ENCODE measurements around the gene VEGFD. TPM values are rescaled to one million over a fixed set of nuclear protein-coding genes. Genes with fewer than 3 reads are reported as not detected.

VEGFD gene
- total RNA-seq, 6 donors from 2014 or later, result 5.3 to 42.3 (median 18.5) TPM

DNA sequence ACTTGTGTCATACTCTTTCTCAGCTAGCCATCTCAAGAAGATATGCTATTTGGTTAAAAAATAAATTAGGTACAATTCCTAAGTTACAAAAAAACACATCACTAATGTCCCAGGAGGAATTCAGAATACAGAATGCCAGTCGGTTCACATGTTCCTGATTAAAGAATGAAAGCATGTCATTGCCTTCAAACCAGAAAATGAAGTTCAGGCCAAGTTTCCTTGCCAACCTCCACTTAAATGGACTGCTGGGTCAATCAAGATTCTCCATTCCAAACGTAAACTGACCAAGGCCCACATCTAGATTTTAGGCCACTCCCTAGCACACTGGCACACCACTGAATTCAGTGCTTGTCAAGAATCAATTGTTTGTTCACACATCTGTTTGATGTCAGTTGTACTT is 55.4 kb downstream of the VEGFD start:
- no peak for DNase-seq
- no peaks in the 10 kb centered on the region for H3K9me3 ChIP-seq
- 34 to 50% methylated on average over 2 of the region's 2 CpGs for WGBS, 2 donors

DNA sequence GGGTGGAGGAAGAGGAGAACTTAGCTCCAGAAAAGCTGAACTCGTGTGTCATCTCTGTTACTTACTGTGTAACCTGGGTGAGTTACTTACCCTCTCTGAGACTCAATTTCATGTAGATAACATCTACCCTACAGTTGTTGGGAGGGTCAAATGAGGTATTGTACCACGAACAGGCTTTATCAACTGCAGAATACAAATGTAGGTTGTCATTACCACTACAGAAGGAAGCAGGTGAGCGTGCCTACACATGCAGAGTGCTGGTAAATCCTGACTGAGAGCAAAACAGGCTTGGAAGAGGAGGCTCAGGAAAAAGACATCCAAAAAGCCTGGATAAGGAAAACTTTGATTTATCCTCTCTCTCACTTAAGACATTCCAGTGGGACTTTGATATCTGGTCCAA is 56.1 kb downstream of the VEGFD start:
- TF ChIP-seq CTCF (IDR thresholded peaks at IDR 0.05) (no peak), POLR2A (IDR thresholded peaks at IDR 0.05) (no peak), EP300 (IDR thresholded peaks at IDR 0.05) (no peak), POLR2AphosphoS5 (IDR thresholded peaks at IDR 0.05) (no peak)
- Histone ChIP-seq H3K4me3 (no peak overlapping the region), H3K9me3 (no peaks in the 10 kb centered on the region), H3K27me3 (no peaks in the 10 kb centered on the region), H3K36me3 (peaks cover 0 to 24% (median 2%) of the 10 kb centered on the region in 4 donors), H3K27ac (no peak overlapping the region), H3K4me1 (peaks cover 0 to 3% (median 0%) of the 10 kb centered on the region in 4 donors)
- 67 to 91% methylated on average over 3 of the region's 3 CpGs for WGBS, 2 donors
- DNase-seq (no peak), ATAC-seq (ENCODE audit: low FRiP score in 2 of 2) (no peak)

More for the DNA sequence above, 55.4 kb downstream of the VEGFD start:
- Histone ChIP-seq H3K4me1 (peaks cover 0 to 3% (median 0%) of the 10 kb centered on the region in 4 donors), H3K27me3 (no peaks in the 10 kb centered on the region), H3K27ac (no peak overlapping the region), H3K36me3 (peaks cover 0 to 22% (median 2%) of the 10 kb centered on the region in 4 donors), H3K4me3 (no peak overlapping the region)
- TF ChIP-seq CTCF (IDR thresholded peaks at IDR 0.05) (no peak), POLR2A (IDR thresholded peaks at IDR 0.05) (no peak), POLR2AphosphoS5 (IDR thresholded peaks at IDR 0.05) (no peak), EP300 (IDR thresholded peaks at IDR 0.05) (no peak)
- no peak for ATAC-seq (ENCODE audit: low FRiP score in 2 of 2)

GRCh38 chrX:15322472-15322871 is 61.7 kb downstream of the VEGFD start:
- Histone ChIP-seq H3K4me1 (peaks cover 0 to 3% (median 0%) of the 10 kb centered on the region in 4 donors), H3K9me3 (no peaks in the 10 kb centered on the region), H3K4me3 (no peak overlapping the region), H3K27me3 (no peaks in the 10 kb centered on the region), H3K27ac (peak overlapping the region in 1 of 4 donors; percentile 16), H3K36me3 (peaks cover 0 to 14% (median 0%) of the 10 kb centered on the region in 4 donors)
- WGBS, 2 donors, result 61 to 79% methylated on average over 5 of the region's 5 CpGs
- no peak for ATAC-seq (ENCODE audit: low FRiP score in 2 of 2)
- no peak for TF ChIP-seq POLR2AphosphoS5 (IDR thresholded peaks at IDR 0.05)
- TF ChIP-seq EP300 (IDR thresholded peaks at IDR 0.05), result peak in 1 of 4 donors; percentile 46
- no peak for DNase-seq

DNA sequence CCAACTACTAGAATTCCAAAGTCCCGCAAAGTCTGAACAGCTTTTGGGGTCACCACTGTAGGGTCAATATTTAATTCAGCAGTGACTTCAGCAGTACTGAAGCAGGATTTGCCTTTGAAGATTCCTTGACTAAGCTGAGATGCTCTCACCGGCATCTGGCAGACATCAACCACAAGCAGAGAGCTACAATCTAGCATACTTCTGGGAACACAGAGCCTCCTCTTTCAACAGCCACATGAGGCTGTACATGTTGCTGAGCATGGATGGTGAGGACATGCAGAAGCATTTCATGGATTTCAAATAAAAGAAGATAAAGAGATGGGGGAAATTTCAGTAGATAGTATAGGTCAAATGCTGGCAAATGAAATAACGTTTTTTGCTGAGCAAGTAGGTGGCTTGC is 62.1 kb downstream of the VEGFD start:
- Histone ChIP-seq H3K4me3 (no peak overlapping the region), H3K4me1 (peaks cover 0 to 3% (median 0%) of the 10 kb centered on the region in 4 donors), H3K27ac (peak overlapping the region in 1 of 4 donors; percentile 63), H3K27me3 (no peaks in the 10 kb centered on the region), H3K36me3 (peaks cover 0 to 14% (median 0%) of the 10 kb centered on the region in 4 donors), H3K9me3 (no peaks in the 10 kb centered on the region)
- TF ChIP-seq CTCF (IDR thresholded peaks at IDR 0.05), result no peak
- TF ChIP-seq EP300 (IDR thresholded peaks at IDR 0.05), result no peak
- TF ChIP-seq POLR2AphosphoS5 (IDR thresholded peaks at IDR 0.05), result no peak
- no peak for TF ChIP-seq POLR2A (IDR thresholded peaks at IDR 0.05)
- ATAC-seq (ENCODE audit: low FRiP score in 2 of 2) (no peak), DNase-seq (no peak)
- WGBS, 2 donors, result 69 to 70% methylated on average over 2 to 3 of the region's 3 CpGs

DNA sequence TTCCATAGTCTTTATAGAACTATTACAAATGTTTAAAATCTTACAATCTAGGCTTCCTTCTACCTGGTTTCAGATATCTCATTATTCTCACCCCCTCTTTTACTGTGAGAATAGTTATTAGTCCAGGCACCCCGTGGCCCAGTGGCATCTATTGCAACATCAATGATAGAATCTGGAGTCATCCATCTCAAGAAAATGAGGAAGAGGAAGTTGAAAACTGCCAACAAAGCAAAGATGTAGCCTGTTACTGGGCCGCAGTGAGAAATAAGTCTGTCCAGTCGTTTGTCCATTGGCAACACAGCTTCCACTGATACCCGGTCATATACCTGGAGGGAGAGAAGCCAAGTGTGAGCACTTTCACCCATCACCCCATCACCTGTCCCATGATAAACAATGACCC is 62.8 kb downstream of the VEGFD start:
- ATAC-seq (ENCODE audit: low FRiP score in 2 of 2), result peak in 1 of 2 donors; percentile 60
- 54 to 71% methylated on average over 4 of the region's 4 CpGs for WGBS, 2 donors
- no peaks in the 10 kb centered on the region for H3K9me3 ChIP-seq
- DNase-seq, result peak in 1 of 2 donors; percentile 32
- peaks cover 0 to 3% (median 0%) of the 10 kb centered on the region in 4 donors for H3K4me1 ChIP-seq
- no peaks in the 10 kb centered on the region for H3K27me3 ChIP-seq
- no peak overlapping the region for H3K4me3 ChIP-seq
- no peak for TF ChIP-seq POLR2A (IDR thresholded peaks at IDR 0.05)
- TF ChIP-seq EP300 (IDR thresholded peaks at IDR 0.05), result no peak
- no peak for TF ChIP-seq POLR2AphosphoS5 (IDR thresholded peaks at IDR 0.05)
- no peak for TF ChIP-seq CTCF (IDR thresholded peaks at IDR 0.05)
- H3K36me3 ChIP-seq, result peaks cover 0 to 14% (median 0%) of the 10 kb centered on the region in 4 donors
- peak overlapping the region in 1 of 4 donors; percentile 63 for H3K27ac ChIP-seq

All from upper lobe of left lung (tissue), 6 donors.